GM18519 (cell line): ENCODE measurements around the gene FHIT.

Experiments used
- ATAC-seq: cut with Tn5 transposase; IDR thresholded peaks from one replicate; pipeline ENCODE4 v1.9.1; 2021; ENCODE audit warnings: mild to moderate bottlenecking, moderate library complexity; ENCODE audit not compliant: unreplicated experiment, low FRiP score

Gene FHIT

DNA sequence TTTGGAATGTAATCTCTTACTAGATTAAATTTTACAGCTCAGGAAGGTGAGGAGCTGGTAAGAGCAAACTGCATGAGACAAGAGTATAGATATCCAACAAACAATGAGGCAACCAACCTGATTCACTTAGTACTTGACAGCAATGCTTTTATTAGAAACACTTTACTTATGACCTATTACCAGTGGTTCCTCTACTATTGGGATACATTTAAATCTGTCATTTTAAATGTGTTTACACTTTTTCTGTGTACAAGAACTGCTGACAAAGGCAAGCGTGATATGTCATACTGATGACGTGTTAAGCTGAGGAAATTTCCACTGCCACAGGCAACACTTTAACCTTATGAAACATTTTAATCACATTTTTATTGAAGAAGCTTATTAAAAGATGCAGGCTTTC lies 1043.3 kb downstream of the FHIT start:
- ATAC-seq = no peak

DNA sequence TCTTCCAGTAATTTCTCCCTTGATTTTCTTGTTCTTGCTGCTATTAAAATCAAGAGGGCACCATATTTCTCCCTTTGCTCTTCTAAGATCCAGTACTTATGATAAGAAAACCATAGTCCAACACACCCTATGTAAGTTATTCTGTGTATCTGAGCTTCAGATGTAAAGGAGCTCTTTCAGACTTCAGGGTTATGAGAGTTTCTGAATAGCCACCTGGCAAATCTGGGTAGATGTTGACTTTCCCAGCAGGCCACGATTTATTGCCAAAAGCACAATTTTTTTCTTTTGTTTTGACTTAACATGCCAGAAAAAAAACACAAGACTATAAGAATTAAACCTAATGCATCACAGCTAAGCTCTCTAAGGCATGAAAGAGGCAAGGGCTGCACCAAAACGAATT lies 1045.0 kb downstream of the FHIT start:
- ATAC-seq = no peak

- ATAC-seq = no peak
Measured at GRCh38 chr3:60202052-60202726, 1049.1 kb downstream of the FHIT start.

- no peak for ATAC-seq
Measured at GRCh38 chr3:60199306-60199705, 1051.9 kb downstream of the FHIT start.

GRCh38 chr3:60198179-60198720 lies 1053.0 kb downstream of the FHIT start:
- ATAC-seq = no peak

DNA sequence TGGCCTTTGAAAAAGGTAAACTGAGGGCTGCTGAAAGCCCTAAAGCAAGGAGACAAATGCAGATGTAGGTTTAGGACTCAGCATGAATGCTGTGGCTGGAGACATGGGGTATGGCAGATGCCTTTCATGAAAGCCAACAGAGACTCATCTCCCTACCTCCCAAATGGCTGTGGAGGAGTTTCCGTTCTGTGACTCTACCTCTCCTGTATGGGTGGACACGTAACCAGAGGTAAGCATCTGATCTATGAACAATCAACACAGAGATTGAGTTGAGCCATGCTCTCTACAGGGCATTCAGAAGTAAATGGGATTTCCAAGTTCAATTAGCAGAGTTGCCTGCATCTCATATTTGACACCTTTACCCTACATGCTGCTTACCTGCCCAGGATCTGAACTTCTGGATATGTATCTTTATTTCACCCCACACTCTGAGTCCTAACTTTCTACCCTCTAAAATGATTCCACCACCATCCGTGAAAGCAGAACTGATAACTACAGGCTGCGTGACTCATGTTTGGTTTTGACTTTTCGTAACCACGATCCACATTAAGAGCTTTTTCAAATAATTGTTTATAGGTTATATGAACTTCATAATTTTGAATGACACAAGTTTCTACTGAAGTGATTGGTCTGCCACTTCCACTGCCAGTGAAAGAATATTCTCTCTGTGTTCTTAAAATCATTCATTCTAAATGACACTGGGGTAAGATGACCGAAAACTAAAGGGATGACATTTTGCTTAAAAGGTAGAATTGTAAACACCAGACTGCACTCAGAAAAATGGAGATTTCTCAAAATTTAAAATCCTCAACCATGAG lies 1058.7 kb downstream of the FHIT start:
- no peak for ATAC-seq

DNA sequence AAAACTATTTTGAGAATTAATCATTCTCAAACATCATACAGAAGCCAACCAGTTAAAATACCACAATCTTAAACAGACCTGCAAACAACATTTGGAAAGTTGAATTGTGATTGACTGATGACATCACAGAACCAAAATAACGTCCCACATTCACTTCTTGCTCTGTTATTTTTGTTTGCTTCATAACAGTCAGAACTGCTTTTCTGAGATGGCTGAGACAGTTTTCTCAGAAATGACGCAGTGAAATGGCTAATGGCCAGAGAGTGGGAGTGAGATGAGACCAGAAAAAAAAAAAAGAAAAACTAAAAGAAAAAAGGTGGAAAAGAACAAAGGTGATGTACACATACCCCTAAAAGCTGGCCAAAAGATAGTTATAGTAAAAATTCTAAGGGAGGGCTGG lies 1061.2 kb downstream of the FHIT start:
- no peak for ATAC-seq

DNA sequence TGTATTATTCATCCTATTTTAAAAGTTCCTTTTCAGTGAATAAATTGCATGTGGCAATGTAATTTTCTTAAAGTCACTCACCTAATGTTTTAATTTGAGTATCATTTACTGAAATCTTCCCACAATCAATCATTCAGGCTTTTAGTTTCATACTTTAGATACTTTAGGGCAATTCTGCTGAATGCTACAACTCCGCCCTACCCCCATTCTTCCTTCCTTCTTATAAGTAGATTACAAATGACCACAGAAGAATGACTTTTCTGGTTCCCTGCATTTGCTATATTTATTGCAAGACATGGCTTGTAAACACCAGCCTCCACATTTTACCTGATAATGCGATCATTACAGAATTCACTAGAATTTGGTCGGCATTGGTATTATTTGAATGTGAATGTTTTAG lies 1061.9 kb downstream of the FHIT start:
- ATAC-seq = no peak

DNA sequence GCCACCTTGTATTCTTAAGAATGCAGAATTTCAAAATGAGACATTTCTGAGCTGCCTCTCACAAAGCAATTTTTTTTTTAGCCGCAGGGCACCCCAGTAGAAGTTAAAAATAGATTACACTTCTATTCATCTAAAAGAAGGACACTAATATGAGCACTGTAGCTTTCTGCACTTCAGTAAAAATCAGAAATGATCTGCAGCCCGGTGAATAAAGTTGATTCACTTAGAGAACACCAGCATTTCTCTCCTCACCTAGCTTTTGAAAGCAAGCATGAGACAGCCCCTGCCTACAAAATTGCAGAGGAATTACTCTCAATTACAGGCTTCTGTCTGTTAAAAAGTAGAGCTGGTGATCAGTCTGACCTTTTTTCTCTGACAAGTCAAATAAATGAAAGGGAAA lies 1062.4 kb downstream of the FHIT start:
- no peak for ATAC-seq

DNA sequence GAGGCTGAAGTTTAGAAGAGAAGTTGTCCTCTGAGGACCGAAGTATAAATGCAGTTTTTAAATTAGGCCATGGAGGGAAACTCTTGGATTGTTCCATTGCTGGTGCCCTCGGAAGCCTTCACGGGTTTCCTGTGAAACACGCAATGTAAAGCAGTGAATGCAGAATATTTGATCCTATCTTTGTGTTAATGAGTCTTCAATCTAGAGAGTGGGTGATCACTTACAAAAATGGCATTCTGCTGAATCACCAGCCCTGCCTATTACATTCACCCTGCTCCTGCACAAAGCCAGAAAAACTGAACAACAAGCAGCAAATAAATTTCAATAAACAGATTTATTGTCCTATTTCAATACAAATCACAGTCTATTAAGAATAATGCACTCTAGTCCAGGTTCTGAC lies 1063.9 kb downstream of the FHIT start:
- no peak for ATAC-seq

DNA sequence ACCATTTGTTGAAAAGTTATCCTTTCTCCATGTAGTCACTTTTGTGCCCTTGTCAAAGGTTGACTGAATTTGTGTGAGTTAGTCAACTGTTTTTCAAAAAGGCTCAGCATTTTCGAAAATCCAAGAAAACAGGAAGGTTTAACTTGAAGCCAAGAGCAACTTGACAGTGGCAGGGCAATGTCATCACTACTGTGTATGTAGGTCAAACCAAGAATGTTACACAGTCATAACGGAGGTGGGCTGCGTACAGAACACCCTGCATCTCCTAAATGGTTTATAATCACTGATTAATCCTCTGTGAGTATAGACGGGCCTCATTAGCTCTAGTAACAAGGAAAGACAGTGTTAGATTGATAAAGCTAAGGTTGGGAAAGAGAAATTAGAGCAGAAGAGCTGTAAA lies 1064.9 kb downstream of the FHIT start:
- no peak for ATAC-seq

GRCh38 chr3:60185161-60185560 lies 1066.1 kb downstream of the FHIT start:
- ATAC-seq = no peak

DNA sequence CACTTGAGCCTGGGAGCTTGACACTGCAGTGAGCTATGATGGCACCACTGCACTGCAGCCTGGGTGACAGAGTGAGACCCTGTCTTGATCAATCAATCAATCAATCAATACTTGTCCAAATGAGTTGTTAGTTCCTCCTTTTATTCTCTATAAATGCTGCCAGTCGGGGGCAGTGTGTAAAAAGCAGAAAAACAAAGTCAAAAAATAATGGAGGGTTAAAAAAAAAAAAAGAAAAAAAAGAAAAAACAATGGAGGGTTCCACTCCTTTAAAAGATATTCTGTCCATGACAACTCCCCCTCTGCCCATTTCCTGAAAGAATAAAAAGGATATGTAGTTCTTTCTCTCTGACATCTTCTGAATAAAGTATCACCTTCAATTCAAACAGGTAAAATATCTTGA lies 1068.6 kb downstream of the FHIT start:
- ATAC-seq = no peak

DNA sequence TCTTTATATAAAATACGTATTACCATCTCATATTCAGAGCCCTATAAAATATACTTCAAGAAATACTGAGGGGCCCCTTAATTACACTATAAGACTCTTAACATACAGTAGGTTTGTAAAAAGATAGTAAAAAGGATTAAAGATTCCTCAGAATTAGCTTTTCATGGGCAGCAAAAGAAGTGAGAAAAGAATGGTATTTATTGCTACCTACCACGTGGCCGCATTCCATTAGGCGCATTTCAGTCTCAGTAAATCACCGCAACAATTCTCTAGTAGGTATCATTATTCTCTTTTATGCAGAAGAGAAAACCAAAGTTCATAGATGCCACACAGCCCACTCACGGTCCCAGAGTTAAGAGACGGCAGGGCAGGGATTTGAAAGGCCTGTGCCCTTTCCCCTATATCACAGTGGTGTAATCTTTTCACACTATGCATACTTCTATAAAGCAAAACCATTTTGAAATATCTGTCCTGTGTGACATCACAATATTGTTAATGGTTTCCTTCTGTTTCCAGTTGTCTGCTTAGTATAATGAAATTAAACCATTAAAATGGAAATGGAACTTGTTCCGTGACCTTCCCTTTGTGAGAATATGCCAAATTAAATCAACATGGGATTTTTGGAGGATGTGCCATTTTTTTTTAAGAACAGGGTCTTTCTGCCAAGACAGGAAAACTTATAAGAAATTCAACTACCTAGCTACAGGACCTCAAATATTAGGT lies 1072.2 kb downstream of the FHIT start:
- ATAC-seq = no peak

DNA sequence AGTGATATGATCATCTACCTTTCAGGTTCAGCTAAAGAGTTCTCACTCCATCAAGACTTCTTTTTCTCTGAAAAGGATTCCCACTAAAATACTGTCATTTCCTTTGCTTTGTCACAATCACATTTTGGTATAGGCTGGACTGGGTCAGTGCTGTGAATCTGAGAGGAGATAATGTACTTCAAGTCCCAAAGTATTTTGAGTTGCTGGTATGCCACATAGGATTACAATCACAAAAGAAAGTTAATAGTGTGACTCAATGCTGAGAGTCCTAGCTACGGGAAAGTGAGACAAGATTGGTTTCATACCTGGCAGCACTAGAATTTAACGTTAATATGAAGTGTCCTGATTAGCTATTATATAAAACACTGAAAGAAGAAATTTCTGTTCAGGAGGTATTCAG lies 1073.5 kb downstream of the FHIT start:
- ATAC-seq = no peak

GRCh38 chr3:60176614-60177013 lies 1074.6 kb downstream of the FHIT start:
- ATAC-seq = no peak

DNA sequence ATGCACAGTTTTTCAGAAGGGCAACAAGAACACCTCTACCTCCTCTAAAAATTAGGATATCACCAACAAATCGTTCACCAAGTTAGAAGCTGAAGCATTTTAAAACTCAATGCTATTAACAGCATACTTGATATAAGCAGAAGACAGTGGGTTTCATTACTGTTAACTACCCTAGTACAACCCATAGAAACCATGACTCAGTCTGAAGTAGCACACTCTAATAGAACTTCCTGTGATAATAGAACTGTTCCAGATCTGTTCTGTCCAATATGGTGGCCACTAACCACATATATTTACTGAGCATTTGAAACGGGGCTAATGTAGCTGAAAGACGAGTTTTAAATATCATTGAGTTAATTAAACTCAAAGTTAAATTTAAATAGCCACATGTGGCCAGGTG lies 1075.6 kb downstream of the FHIT start:
- no peak for ATAC-seq

GRCh38 chr3:60169755-60170154 lies 1081.5 kb downstream of the FHIT start:
- ATAC-seq = no peak

DNA sequence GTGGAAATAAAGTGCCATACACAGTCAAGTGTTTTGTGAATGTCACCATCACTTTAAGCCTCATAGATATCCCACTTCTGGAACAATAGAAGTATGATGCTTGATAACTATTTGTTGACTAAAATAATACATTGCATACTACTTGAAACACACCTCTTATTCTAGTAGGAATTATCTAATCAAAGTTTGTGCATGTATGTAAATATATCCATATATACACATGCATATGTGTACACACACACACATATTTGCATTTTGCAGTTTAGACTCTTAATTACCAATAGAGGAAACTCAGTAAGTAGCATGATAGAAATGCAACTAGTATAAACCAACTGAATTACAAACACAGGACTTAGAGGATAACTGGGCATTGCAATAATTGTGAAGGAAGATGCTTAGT lies 1084.1 kb downstream of the FHIT start:
- ATAC-seq = no peak

DNA sequence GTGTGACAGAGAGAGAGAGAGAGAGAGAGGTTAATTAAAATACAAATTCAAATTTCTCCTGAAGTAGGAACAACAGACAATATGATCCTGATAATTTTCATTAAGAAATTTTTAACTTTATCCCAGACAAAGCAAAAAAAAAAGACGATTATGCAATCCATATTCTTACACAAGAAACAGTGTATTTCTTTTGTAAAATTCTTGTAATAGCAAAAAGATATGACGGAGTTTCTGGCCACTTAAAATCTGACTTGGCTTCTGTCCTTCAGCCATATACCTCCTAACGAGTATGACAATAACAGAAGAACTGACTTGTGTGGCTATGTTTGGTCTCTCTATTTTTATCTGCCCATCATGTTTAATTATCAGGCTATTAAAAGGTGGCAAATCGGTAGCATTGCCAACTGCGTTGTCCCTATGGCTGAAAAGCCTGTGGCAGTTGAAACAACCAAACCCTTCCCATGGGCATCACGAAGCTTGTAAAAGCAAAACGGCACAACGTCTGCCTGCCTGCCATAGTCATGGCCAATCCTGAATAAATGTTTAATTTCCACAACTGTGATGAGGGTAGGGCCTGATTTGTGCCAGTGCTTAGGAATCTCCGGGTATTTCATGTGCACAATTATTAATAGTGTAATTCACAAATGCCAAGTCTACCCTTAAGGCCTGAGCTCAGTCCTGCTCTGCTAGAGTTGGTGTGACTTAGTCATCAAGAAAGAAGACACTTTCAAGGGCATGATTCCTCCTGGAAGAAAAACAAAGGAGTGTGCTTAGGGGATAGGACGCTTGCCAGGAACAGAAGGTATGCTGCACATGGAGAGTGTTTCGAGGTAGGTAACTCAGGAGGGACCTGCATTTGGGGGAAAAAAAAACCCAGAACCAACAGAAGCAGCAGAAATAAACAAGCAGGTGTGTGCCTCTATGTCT lies 1090.2 kb downstream of the FHIT start:
- no peak for ATAC-seq
